HG03460 (cell line): ENCODE data around the gene TBL1X.
A peak's percentile ranks its signal among the peaks of the same experiment; 100 is the strongest.
"Not testable (repeated sequence)": the region's sequence is repeated elsewhere in the genome, so short reads cannot be mapped to it uniquely, and the experiment has no call there.

Source experiments
- ATAC-seq: cut with Tn5 transposase; IDR thresholded peaks from one replicate; pipeline ENCODE4 v1.9.1; 2021; ENCODE audit not compliant: unreplicated experiment

TBL1X gene

DNA sequence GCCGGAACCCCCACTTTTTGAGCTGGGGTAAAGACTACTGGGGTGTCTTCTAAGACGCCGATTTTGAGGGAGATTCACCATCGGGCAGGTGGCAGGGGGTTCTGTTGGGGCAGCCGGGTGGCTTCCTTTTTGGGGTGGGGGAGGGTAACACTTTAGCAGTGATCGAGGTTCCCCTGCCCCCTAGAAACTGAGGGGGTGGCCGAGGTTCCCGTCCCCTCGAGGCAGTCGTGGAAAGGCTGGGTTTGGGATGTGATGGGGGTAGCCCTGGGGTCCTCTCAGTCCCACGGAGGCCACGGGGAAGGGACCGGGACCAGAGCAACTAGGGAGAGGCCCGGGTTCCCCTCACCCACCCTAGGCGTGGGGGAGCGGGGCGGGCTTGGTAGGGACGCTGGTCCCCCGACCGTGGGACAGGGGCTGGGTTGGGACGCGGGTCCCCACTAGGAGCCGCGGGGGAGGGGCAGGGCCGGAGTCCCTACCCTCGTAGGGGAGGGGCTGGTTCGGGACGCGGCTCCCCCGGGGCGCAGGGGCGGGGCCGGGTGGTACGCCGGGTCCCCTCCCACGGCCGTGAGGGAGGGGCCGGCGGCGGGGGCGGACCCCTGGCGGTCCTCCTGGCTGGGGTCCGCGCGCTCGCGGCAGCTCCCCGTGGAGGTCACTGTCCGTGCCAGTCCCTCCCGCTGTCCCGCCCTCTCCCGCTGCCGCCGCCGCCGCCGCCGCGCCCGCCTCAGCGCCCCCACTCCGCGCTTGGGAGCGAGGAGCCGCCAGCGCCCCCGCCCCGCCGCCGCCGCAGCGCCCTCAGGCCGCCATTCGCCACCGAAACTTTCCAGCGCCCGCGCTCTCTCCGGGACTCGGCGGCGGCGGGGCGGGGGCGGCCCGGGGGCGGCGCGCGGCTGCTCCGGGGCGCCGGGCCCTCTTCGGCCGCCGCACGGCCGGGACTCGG, at the start of gene TBL1X:
TBL1X (plus strand) TSS at position 624 of the 937 bp plus-strand sequence. CDS start 188,529 bp downstream, outside the sequence.
- ATAC-seq = peak; percentile 40

DNA sequence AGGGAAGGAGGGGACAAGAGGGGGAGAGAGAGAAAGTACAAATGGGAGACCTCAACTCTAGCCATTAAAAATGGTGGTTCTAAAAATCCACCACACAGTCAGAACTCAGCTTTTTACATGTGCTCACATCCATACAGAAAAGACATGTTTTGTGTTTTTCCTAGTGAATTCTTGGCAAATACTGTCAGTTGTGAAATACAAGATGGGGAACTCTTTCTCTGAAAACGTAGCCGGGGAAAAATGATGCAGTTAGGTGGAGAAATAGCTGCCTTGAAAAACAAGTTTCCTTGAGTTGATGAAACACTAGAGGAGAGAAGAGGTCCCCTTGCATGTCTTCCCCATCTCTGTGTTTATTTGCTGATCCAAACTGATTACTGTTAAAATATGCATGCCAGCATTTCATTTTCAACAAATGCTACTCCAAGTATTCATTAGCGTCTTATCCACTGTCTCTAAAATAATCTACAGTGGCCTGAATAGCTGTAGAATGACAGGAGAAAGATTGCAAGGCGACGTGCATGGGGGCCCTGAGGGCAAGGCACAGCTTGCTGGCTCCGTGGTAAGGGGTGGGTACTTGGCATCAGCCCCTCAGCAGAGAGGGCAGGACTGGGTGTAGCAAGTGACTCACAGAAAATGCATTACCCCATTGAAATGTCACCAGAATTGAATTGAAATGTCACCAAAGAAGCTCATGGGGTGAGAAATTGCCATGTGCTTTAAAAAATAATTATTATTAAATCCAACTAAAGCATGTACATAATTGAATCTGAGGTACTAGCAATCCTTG, 48.1 kb upstream of the TBL1X start:
- ATAC-seq = no peak

DNA sequence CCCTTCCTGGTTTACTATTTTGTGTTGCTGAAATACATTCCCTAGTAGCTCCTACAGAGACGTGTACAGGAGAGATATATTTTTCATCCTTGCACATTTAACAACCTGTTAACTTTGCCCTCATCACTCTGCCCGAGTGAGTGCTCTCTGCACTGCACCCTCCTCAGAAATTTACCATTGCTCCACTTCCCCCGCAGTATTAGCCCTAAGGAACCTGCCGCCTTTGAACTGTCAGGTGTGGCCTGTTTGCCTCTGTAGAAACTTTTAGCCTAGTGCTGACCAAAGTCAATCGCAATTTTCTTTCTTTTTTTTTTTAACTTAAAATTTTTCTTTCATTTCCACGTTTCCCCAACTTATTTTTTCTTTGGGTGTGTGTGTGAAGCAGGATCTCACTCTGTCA, 46.6 kb upstream of the TBL1X start:
- no peak for ATAC-seq

DNA sequence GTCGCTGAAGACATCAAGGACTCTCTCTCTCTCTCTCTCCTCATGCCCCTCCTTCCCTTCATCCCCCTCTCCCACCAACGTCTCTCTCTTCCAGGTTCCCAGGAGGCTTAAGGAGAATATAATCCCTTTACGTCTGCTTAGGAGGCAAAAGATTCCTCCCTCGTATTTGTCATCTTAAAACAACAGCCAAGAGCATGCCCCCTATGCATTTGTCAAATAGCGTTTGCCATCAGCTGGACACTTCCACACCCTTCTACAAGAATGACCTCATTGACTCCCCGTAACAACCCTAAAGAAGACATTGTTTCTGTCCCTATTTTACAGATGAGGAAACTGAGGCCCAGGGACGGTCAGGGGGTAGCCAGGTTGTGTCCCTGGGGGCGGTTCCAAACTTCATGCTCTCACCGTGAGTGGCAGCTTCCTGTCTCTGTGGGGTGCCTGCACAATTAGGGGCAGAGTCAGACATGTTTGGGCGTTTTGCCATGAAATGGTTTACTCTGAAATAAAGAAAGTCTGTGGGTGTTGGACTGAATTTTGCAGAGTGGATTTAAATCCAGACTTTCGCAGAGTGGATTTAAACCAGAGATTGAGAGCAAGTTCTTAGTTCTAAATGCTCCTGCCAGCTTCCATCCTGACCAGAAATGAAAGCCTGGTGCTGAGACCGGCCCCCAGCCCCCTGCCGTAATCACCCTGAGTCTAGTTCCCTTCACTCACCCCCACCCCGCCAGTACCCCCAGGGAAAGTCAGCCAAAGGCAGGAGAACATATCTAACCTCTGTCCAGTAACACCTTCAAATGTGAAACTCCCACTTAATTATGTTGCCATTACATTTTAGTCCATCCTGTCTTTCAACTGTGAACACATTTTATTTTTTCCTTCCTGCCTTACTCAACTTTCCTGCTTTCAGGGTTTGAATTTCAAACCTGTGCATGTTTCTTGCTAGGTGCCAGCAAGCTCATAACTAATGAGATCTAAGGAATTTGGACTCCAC, 44.3 kb upstream of the TBL1X start:
- ATAC-seq = no peak

DNA sequence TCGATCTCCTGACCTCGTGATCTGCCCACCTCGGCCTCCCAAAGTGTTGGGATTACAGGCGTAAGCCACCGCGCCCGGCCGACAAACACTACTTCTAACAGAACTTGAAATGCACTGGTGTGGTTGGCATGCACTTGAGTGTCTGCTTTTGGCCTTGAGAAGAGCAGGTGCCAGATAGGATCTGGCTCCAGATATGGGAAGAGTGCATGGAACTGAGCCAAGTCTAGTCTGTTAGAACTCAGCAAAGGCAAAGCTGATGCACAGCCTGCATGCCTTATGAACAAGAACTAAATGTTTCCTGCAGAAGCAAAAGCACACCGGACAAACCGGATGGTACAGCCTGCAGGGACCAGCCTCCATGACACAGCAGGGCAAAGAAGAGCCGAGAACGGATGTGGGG, 35.1 kb upstream of the TBL1X start:
- no peak for ATAC-seq

DNA sequence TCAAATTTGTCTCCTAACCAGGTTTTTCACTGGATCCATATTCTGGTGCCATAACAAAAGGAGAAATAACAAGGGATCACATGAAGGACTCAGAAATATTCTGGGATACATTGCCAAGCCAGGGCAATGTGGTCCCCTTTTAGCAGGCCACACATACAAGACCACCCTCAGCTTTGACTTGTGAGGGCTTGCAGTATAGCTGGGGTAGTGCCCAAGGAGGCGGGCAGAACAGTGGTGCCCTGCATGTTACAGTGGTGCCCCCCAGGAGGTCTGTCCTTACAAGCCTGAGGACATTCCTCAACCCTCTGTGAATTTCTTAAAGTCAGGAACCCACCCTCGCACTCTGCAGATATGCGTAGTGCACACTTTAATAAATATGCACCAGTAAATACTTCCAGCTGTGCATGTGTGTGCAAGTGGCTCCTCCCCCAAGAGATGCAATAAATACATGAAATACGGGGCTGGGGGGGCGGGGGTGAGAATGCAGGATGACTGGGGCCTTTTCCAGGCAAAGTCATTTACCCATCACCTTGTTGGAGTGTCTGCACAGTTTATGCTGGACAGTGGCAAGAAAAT, 34.4 kb upstream of the TBL1X start:
- no peak for ATAC-seq

DNA sequence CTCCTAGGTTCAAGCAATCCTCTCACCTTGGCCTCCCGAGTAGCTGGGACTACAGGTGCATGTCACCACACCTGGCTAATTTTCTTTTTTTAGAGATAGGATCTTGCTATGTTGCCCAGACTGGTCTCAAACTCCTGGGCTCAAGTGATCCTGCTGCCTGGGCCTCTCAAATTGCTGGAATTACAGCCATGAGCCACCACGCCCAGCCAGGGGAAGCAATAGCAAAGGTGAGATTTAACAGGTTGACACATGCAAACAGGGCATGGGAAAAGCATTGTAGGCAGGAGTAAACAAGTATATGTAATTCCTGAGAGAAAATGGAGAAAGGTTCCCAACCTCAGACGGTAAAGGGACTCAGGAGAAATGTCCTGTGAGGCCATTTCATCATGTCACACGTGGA, 33.6 kb upstream of the TBL1X start:
- ATAC-seq = no peak

DNA sequence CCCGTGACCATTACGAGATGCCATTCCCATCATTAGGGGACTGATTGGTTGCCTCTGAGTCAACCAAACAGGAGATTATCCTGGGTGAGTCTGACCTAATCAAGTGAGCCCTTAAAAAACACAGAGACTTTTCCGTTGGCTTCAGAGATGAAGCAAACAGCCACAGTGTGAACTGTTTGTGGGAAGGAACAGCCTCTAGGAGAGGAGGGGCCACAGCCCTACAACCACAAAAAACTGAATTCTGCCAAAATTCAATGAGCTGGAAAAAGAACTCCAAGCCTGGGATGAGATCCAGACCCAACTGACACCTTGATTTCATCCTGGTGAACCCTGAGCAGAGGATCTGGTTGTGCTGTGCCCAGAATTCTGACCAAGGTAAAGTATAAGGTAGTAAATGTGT, 31.3 kb upstream of the TBL1X start:
- ATAC-seq = no peak

DNA sequence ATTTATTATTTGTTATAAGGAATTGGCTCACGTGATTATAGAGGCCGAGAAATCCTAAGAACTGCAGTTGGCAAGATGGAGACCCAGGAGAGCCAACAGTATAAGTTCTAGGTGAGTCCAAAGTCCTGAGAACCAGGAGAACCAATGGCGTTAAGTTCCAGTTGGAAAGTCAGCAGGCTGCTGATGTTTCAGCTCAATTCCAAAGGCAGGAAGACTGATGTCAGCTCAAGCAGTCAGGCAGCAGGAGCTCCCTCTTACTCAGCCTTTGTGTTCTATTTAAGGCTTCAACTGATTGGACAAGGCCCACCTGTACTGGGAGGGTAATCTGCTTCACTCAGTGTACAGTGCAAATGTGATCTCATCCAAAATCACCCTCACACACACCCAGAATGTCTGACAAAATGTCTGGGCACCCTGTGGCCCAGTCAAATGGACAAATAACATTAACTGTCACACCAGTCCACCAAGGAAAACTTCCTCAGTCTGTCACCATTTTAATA, 30.8 kb upstream of the TBL1X start:
- ATAC-seq = no peak

DNA sequence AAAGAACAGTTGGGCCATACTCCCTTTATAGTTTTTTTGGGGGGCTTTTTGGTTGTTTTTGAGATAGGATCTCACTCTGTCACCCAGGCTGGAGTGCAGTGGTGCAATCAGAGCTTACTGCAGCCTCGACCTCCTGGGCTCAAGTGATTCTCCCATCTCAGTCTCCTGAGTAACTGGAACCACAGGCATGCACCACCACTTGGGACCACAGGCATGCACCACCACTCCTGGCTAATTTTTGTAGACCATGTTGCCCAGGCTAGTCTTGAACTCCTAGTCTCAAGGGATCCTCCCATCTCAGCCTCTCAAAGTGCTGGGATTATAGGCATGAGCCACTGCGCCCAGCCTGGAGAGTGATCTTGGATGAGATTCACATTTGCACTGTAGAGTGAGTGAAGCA, 29.8 kb upstream of the TBL1X start:
- not testable (repeated sequence) for ATAC-seq

DNA sequence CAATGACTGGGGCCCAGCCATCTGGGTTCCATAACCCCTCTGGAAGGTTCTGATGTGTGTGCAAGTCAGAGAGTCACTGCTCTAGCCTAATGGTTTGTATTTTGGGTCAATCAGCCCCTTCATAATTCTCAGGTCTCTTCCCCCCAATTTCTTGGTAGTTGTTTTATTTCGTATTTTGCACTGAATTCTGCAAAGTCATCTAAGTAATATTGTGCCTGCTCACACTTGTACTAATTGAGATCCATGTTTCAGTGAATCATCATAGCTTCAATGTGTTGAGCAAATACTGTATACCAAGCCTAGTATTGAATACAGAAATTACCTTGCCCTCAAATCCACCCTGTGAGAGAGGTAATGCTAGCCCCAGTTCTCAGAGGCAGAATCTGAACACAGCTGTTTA, 28.0 kb upstream of the TBL1X start:
- no peak for ATAC-seq

DNA sequence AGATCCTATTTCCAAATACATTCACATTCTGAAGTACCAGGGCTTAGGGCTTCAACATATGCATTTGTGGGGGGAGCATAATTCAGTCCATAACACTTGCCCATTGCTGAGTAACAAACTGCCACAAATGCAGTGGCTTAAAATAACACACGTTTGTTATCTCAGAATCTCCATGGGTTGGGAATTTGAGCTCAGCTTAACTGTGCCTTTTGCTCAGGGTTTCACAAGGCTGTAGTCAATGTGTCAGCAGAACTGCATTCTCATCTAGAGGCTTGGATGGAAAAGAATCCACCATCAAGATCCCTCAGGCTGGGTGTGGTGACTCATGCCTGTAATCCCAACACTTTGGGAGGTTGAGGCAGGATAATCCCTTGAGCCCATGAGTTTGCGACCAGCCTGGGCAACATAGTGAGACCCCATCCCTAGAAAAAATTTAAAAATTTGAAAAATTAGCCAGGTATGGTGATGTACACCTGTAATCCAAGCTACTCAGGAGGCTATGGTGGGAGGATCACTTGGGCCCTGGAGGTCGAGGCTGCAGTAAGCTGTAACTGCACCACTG, 25.8 kb upstream of the TBL1X start:
- no peak for ATAC-seq

DNA sequence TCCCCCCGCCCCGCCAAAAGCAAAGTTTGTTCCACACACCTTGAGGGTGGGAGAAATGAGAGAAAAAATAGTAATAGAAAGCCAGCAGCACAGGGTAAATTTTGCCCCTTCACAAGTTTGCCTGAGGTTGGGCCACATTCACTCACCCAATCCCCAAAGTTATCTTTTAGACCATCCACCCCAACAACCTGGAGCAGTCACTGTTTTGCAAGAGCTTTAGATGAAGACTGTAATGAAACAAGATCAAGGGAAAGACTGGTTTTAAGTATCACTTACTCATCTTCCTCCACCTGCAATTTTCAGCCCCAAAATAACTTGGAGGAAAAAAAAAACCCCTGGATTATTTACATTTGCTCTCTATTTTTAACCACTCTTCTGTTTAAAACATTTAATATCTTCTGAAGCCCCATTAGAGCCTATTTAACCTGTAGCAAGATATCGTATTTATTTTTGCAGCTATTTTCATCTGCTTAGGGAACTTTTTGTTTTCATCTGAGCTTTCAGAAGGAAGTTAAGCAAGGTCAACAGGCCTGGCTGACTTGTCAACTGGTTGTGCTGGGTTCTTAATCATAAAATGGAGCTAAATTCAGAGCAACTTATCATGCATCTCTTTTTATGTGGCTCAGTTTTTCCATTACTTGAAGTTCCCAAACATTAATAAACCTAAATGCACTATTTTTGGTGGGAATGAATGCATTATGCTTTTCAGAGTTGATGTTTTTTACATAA, 24.6 kb upstream of the TBL1X start:
- no peak for ATAC-seq

DNA sequence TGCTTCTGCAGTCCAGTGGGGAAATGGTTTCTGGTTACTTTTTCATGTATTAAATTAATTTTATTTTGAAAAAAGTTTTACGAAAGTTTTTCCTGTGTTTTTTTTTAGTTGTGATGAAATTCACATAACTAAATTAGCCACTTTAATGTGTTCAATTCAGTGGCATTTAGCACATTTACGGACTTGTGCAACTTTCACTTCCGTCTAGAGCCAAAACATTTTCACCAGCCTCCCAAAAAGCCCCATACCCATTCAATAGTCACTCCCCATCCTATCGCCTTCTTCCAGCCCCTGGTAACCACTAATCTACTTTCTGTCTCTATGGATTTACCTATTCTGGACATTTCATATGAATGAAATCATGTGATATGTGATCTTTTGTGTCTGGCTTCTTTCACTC, 22.8 kb upstream of the TBL1X start:
- no peak for ATAC-seq

DNA sequence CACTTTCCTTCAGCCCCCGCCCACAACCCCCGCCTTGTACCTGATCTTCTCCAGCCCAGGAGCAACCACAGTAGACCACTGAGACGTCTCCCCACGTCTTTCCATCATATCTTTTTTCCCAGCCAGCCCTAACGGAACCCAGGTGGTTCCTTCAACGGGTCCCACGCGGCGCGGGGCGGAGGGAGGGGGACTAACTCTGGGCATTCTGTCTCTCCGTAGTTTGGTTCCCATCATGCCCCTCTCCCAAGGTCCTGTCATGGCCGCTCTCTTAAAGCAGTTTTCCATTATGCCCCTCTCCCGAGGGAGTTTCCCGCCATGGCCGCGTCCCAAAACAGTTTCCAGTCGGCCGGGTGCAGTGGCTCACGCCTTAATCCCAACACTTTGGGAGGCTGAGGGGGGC, 21.5 kb upstream of the TBL1X start:
- no peak for ATAC-seq

DNA sequence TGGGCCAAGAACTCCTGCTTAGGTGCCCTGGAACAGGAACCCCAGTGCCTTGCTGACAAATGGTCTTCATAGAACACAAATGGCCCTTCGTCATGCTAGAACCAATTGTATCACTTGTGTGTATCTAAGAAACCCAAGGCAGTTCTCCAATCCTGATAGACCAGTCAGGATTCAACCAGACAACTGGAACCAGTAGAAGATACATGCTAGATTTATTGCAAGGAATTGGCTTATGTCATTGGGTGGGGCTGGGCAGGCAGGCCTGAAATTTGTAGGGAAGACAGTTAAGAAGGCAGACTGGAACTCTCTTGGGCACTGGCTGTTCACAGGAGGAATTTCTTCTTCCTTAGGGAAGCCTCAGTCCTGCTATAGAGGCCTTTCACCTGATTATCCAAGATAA, 17.0 kb upstream of the TBL1X start:
- no peak for ATAC-seq

DNA sequence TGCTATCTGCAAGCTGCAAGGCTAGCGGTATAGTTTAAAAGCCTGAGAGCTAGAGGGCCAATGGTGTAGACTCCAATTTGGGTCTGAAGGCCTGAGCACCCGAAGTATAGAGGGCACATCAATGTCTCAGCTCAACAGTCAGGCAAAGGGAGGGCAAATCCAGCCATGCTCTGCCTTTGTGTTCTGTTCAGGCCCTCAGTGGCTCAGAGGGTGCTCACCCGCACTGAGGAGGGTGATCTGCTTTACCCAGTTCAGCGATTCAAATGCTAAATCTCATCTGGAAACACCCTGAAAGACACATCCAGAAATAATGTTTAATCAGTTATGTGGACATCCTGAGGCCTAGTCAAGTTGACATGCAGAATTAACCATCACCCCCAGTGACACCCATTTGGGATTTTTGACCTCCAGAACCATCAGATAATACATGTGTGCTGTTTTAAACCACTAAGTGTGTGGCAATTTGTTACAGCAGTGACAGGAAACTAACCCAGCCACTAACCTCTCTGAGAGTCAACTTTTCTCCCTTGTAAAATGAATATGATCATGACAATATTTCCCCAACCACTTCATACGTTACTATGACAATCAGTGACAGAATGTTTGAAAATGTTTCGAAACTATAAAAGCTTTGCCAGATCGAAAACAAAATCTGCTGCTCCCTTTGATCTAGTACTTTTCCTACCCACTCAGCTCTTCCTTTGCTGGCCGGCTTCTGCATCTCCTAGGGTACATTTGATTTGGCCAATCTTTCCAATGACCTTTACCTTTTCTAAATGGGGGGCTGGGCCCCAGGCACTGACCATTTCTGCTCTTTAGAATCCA, 8.4 kb upstream of the TBL1X start:
- ATAC-seq = no peak

DNA sequence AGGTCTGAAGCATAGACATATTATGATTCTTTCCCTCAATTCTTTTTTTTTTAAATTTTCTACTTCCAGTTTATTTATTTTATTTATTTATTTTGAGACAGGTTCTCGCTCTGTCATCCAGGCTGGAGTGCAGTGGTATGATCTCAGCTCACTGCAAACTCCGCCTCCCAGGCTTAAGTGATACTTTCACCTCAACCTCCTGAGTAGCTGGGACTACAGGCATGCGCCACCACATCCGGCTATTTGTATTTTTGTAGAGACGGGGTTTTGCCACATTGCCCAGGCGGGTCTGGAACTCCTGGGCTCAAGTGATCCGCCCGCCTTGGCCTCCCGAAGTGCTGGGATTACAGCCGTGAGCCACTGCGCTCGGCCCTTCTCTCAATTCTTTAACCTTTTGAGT, 6.8 kb upstream of the TBL1X start:
- ATAC-seq = not testable (repeated sequence)
